Measurements from ENCODE around the gene TET2. TPM values are rescaled to one million over a fixed set of nuclear protein-coding genes. Genes with fewer than 3 reads are reported as not detected.
A peak's percentile ranks its signal among the peaks of the same experiment; 100 is the strongest.

TET2 gene
- total RNA-seq = 10.3 and 13.1 TPM in 2 replicates

GRCh38 chr4:105146276-105147015, at the start of gene TET2:
TET2 (plus strand) TSS chr4:105146876; CDS start chr4:105233943, 87,067 bp downstream.
- DNase-seq (ENCODE audit: low read depth) (peak; percentile 77), FAIRE-seq (no peak)
- Histone ChIP-seq H3K4me3 (ENCODE audit: low read depth, low read length) (peak within 1 kb of the TSS; percentile 48), H3K36me3 (ENCODE audit: control insufficient read depth, insufficient read depth, low read length) (no peaks in the 10 kb centered on the region), H3K27me3 (ENCODE audit: control insufficient read depth, insufficient read depth, low read length) (no peaks in the 10 kb centered on the region)
- no peak for TF ChIP-seq CTCF (IDR thresholded peaks at IDR 0.05; ENCODE audit: insufficient read depth, low read length, severe bottlenecking)

- DNase-seq (ENCODE audit: low read depth) (no peak), FAIRE-seq (no peak)
- no peaks in the 10 kb centered on the region for H3K27me3 ChIP-seq (ENCODE audit: control insufficient read depth, insufficient read depth, low read length)
- no peaks in the 10 kb centered on the region for H3K36me3 ChIP-seq (ENCODE audit: control insufficient read depth, insufficient read depth, low read length)
- H3K4me3 ChIP-seq (ENCODE audit: low read depth, low read length) = no peak overlapping the region
- no peak for TF ChIP-seq CTCF (IDR thresholded peaks at IDR 0.05; ENCODE audit: insufficient read depth, low read length, severe bottlenecking)
Measured at GRCh38 chr4:105102016-105102415, 44.7 kb upstream of the TET2 start.

GRCh38 chr4:105106426-105106825, 40.2 kb upstream of the TET2 start:
- H3K36me3 ChIP-seq (ENCODE audit: control insufficient read depth, insufficient read depth, low read length) = no peaks in the 10 kb centered on the region
- DNase-seq (ENCODE audit: low read depth) (peak; percentile 25), FAIRE-seq (no peak)
- no peak for TF ChIP-seq CTCF (IDR thresholded peaks at IDR 0.05; ENCODE audit: insufficient read depth, low read length, severe bottlenecking)
- no peak overlapping the region for H3K4me3 ChIP-seq (ENCODE audit: low read depth, low read length)
- H3K27me3 ChIP-seq (ENCODE audit: control insufficient read depth, insufficient read depth, low read length) = no peaks in the 10 kb centered on the region

- no peak for FAIRE-seq
Measured at GRCh38 chr4:105107095-105107856, 39.4 kb upstream of the TET2 start.

GRCh38 chr4:105108971-105109370, 37.7 kb upstream of the TET2 start:
- Histone ChIP-seq H3K4me3 (ENCODE audit: low read depth, low read length) (no peak overlapping the region), H3K27me3 (ENCODE audit: control insufficient read depth, insufficient read depth, low read length) (no peaks in the 10 kb centered on the region), H3K36me3 (ENCODE audit: control insufficient read depth, insufficient read depth, low read length) (no peaks in the 10 kb centered on the region)
- FAIRE-seq (no peak), DNase-seq (ENCODE audit: low read depth) (no peak)
- no peak for TF ChIP-seq CTCF (IDR thresholded peaks at IDR 0.05; ENCODE audit: insufficient read depth, low read length, severe bottlenecking)

More at GRCh38 chr4:105107095-105107856, 39.4 kb upstream of the TET2 start:
- Histone ChIP-seq H3K27me3 (ENCODE audit: control insufficient read depth, insufficient read depth, low read length) (no peaks in the 10 kb centered on the region), H3K4me3 (ENCODE audit: low read depth, low read length) (no peak overlapping the region), H3K36me3 (ENCODE audit: control insufficient read depth, insufficient read depth, low read length) (no peaks in the 10 kb centered on the region)
- DNase-seq (ENCODE audit: low read depth) = no peak
- TF ChIP-seq CTCF (IDR thresholded peaks at IDR 0.05; ENCODE audit: insufficient read depth, low read length, severe bottlenecking) = no peak
